Measurements from ENCODE around the gene CPA4. TPM values are rescaled to one million over a fixed set of nuclear protein-coding genes. Genes with fewer than 3 reads are reported as not detected.

The CPA4 gene
- total RNA-seq, 6 donors from 2014 or later = 0.20 to 0.34 TPM; not detected in 4

GRCh38 chr7:130346941-130347340 lies 54.0 kb downstream of the CPA4 start:
- 87 to 95% methylated on average over 9 to 12 of the region's 12 CpGs for WGBS, 2 donors
- ATAC-seq (ENCODE audit: low FRiP score in 2 of 2) (no peak), DNase-seq (no peak)
- no peaks in the 10 kb centered on the region for H3K27me3 ChIP-seq
- no peak overlapping the region for H3K4me3 ChIP-seq
- no peak overlapping the region for H3K27ac ChIP-seq
- no peak for TF ChIP-seq POLR2A (IDR thresholded peaks at IDR 0.05)
- no peak for TF ChIP-seq CTCF (IDR thresholded peaks at IDR 0.05)
- TF ChIP-seq EP300 (IDR thresholded peaks at IDR 0.05) = no peak
- TF ChIP-seq POLR2AphosphoS5 (IDR thresholded peaks at IDR 0.05) = no peak
- peaks cover 0 to under 1% (median 0%) of the 10 kb centered on the region in 4 donors for H3K4me1 ChIP-seq
- H3K36me3 ChIP-seq = no peaks in the 10 kb centered on the region
- H3K9me3 ChIP-seq = no peaks in the 10 kb centered on the region

- H3K27me3 ChIP-seq = no peaks in the 10 kb centered on the region
- DNase-seq (no peak), ATAC-seq (ENCODE audit: low FRiP score in 2 of 2) (no peak)
- TF ChIP-seq POLR2A (IDR thresholded peaks at IDR 0.05) (no peak), CTCF (IDR thresholded peaks at IDR 0.05) (no peak), POLR2AphosphoS5 (IDR thresholded peaks at IDR 0.05) (no peak), EP300 (IDR thresholded peaks at IDR 0.05) (no peak)
- H3K9me3 ChIP-seq = no peaks in the 10 kb centered on the region
- 65 to 71% methylated on average over 16 of the region's 16 CpGs for WGBS, 2 donors
- H3K4me3 ChIP-seq = no peak overlapping the region
- H3K27ac ChIP-seq = peak overlapping the region in 3 of 4 donors; percentile 10 to 58 (median 26)
- peaks cover 0 to 7% (median 4%) of the 10 kb centered on the region in 4 donors for H3K4me1 ChIP-seq
- no peaks in the 10 kb centered on the region for H3K36me3 ChIP-seq
These were observed 57.2 kb downstream of the CPA4 start for GRCh38 chr7:130349911-130350782.

- peak; percentile 19 to 28 for ATAC-seq (ENCODE audit: low FRiP score in 2 of 2)
- Histone ChIP-seq H3K27me3 (no peaks in the 10 kb centered on the region), H3K9me3 (no peaks in the 10 kb centered on the region), H3K36me3 (no peaks in the 10 kb centered on the region), H3K4me3 (no peak overlapping the region), H3K4me1 (peaks cover 4 to 12% (median 7%) of the 10 kb centered on the region in 4 donors), H3K27ac (peak overlapping the region; percentile 10 to 71 (median 51))
- peak in 1 of 2 donors; percentile 11 for DNase-seq
- TF ChIP-seq CTCF (IDR thresholded peaks at IDR 0.05) (no peak), POLR2A (IDR thresholded peaks at IDR 0.05) (no peak), POLR2AphosphoS5 (IDR thresholded peaks at IDR 0.05) (no peak)
- 56 to 57% methylated on average over 19 to 20 of the region's 20 CpGs for WGBS, 2 donors
These were observed 58.2 kb downstream of the CPA4 start for GRCh38 chr7:130350945-130351790.

GRCh38 chr7:130351791-130352090 lies 58.8 kb downstream of the CPA4 start:
- Histone ChIP-seq H3K27ac (peak overlapping the region; percentile 21 to 71 (median 51)), H3K4me3 (no peak overlapping the region), H3K4me1 (peaks cover 4 to 12% (median 7%) of the 10 kb centered on the region in 4 donors), H3K36me3 (no peaks in the 10 kb centered on the region), H3K9me3 (no peaks in the 10 kb centered on the region), H3K27me3 (no peaks in the 10 kb centered on the region)
- DNase-seq (no peak), ATAC-seq (ENCODE audit: low FRiP score in 2 of 2) (no peak)
- WGBS, 2 donors = 59 to 66% methylated on average over 6 of the region's 6 CpGs
- no peak for TF ChIP-seq CTCF (IDR thresholded peaks at IDR 0.05)
- TF ChIP-seq POLR2AphosphoS5 (IDR thresholded peaks at IDR 0.05) = no peak
- no peak for TF ChIP-seq POLR2A (IDR thresholded peaks at IDR 0.05)
- no peak for TF ChIP-seq EP300 (IDR thresholded peaks at IDR 0.05)

Data from upper lobe of left lung (tissue), 6 donors.